CD4-positive, alpha-beta T cell (primary cell): ENCODE measurements around the gene EDN1. TPM values are rescaled to one million over a fixed set of nuclear protein-coding genes. Genes with fewer than 3 reads are reported as not detected.

Experiments
- ATAC-seq: fragments of 200-7000 bp; cut with Tn5 transposase; one replicate; pipeline ENCODE4 v1.10.0; 2022; ENCODE audit warnings: mild to moderate bottlenecking; ENCODE audit not compliant: poor library complexity
- CTCF ChIA-PET: fragments of 350-600 bp; sonication (Branson Sonifier 250); formaldehyde crosslinking; loops from one replicate; lab custom pipeline; 2021; ENCODE audit warnings: antibody characterized with exemption, inconsistent platforms; lab: Charles Lee
- POLR2A ChIA-PET: fragments of 350-600 bp; sonication (Branson Sonifier 250); formaldehyde crosslinking; loops from one replicate; lab custom pipeline; 2021; ENCODE audit warnings: antibody characterized with exemption, inconsistent platforms; lab: Charles Lee
- DNase-seq, 14 experiments: peaks; one replicate each; pipeline ENCODE4 v3.0.0-alpha.2; 2013 to 2020; ENCODE audit warnings: mixed read lengths in 2 of 14
- H3K27ac ChIP-seq, 2 donors: one replicate each; pipeline versions ENCODE4 v1.5.1 to v1.7.0; 2013; ENCODE audit warnings: low read length in 2 of 2, low read depth in 1 of 2, mild to moderate bottlenecking in 1 of 2
- H3K27me3 ChIP-seq, 2 experiments: 1 replicate in 1 of 2; 2 replicates in 1 of 2; pipeline versions ENCODE4 v1.6.1 to v1.7.0; 2013; ENCODE audit warnings: low read length in 2 of 2, control low read depth in 1 of 2, mild to moderate bottlenecking in 1 of 2, moderate library complexity in 1 of 2; ENCODE audit not compliant: insufficient read depth in 2 of 2, control insufficient read depth in 1 of 2
- H3K36me3 ChIP-seq: one replicate; pipeline ENCODE4 v1.6.1; 2013; ENCODE audit warnings: low read length, control low read depth; ENCODE audit not compliant: insufficient read depth
- H3K4me1 ChIP-seq: one replicate; pipeline ENCODE4 v1.6.1; 2013; ENCODE audit warnings: low read length, control low read depth; ENCODE audit not compliant: insufficient read depth
- H3K4me3 ChIP-seq: one replicate; pipeline ENCODE4 v1.5.1; 2013; ENCODE audit warnings: mild to moderate bottlenecking, low read length, moderate library complexity
- H3K9me3 ChIP-seq, 2 experiments: 1 replicate in 1 of 2; 2 replicates in 1 of 2; pipeline versions ENCODE4 v1.6.1 to v1.7.0; 2013; ENCODE audit warnings: low read length in 2 of 2, mild to moderate bottlenecking in 2 of 2, control low read depth in 1 of 2, moderate library complexity in 1 of 2; ENCODE audit not compliant: control insufficient read depth in 1 of 2, insufficient read depth in 1 of 2
- H3K27ac Mint-ChIP-seq: one replicate; pipeline ENCODE4 v1.8.0; 2020; ENCODE audit warnings: mixed read lengths
- H3K27me3 Mint-ChIP-seq: one replicate; pipeline ENCODE4 v1.8.0; 2021; ENCODE audit warnings: mixed read lengths
- H3K36me3 Mint-ChIP-seq: one replicate; pipeline ENCODE4 v1.8.0; 2021; ENCODE audit warnings: low read depth, mixed read lengths
- H3K4me1 Mint-ChIP-seq: one replicate; pipeline ENCODE4 v1.8.0; 2021; ENCODE audit warnings: low read depth, mixed read lengths
- H3K4me3 Mint-ChIP-seq: one replicate; pipeline ENCODE4 v1.8.0; 2020; ENCODE audit warnings: mild to moderate bottlenecking, mixed read lengths
- H3K9me3 Mint-ChIP-seq: one replicate; pipeline ENCODE4 v1.8.0; 2020; ENCODE audit warnings: mixed read lengths
- CTCF ChIP-seq: fragments of 200-600 bp; IDR thresholded peaks from one replicate; pipeline ENCODE4 v1.8.0; 2022; ENCODE audit warnings: antibody characterized with exemption, mild to moderate bottlenecking
- intact Hi-C, 2 experiments: fragments of 100-400 bp; cut with DNase I in 1 of 2; cut with micrococcal nuclease in 1 of 2; formaldehyde crosslinking; loops; one replicate each; pipeline versions ENCODE4 v1.15.1 to v1.9.0; 2023 to 2025; cut with DNase I, micrococcal nuclease
- total RNA-seq, 174 experiments: library from RNA in 2 of 174; stranded (reverse) in 2 of 174; gene quantifications; one replicate each; pipeline ENCODE4 v1.2.3 and lab custom pipeline; 2021 to 2026

The EDN1 gene
- total RNA-seq, 2 experiments from 2014 or later = 0.80 to 1.1 TPM

GRCh38 chr6:12334526-12335130, 44.5 kb downstream of the EDN1 start:
- H3K4me1 Mint-ChIP-seq = peaks cover 5% of the 10 kb centered on the region
- Histone ChIP-seq H3K4me1 (no peaks in the 10 kb centered on the region), H3K4me3 (no peak overlapping the region), H3K27ac (no peak overlapping the region), H3K27me3 (no peaks in the 10 kb centered on the region), H3K36me3 (no peaks in the 10 kb centered on the region), H3K9me3 (no peaks in the 10 kb centered on the region)
- DNase-seq (no peak), ATAC-seq (no peak)
- no peaks in the 10 kb centered on the region for H3K27me3 Mint-ChIP-seq
- H3K36me3 Mint-ChIP-seq = no peaks in the 10 kb centered on the region
- H3K9me3 Mint-ChIP-seq = no peaks in the 10 kb centered on the region
- no peak for TF ChIP-seq CTCF
- ChIA-PET CTCF (no interaction called here), POLR2A (no interaction called here)
- H3K27ac Mint-ChIP-seq = no peak overlapping the region
- H3K4me3 Mint-ChIP-seq = no peak overlapping the region
- intact Hi-C loops = no loop called here

- no peaks in the 10 kb centered on the region for H3K27me3 ChIP-seq
- Mint-ChIP-seq H3K4me3 (no peak overlapping the region), H3K4me1 (peaks cover 5% of the 10 kb centered on the region), H3K9me3 (no peaks in the 10 kb centered on the region), H3K27ac (no peak overlapping the region), H3K36me3 (no peaks in the 10 kb centered on the region), H3K27me3 (no peaks in the 10 kb centered on the region)
- TF ChIP-seq CTCF = no peak
- no peak overlapping the region for H3K4me3 ChIP-seq
- ATAC-seq (no peak), DNase-seq (no peak)
- no peaks in the 10 kb centered on the region for H3K36me3 ChIP-seq
- CTCF ChIA-PET = no interaction called here
- H3K27ac ChIP-seq = no peak overlapping the region
- H3K9me3 ChIP-seq = no peaks in the 10 kb centered on the region
- intact Hi-C loops = no loop called here
- POLR2A ChIA-PET = no interaction called here
- H3K4me1 ChIP-seq = no peaks in the 10 kb centered on the region
Measured at GRCh38 chr6:12335131-12335527, 45.0 kb downstream of the EDN1 start.

GRCh38 chr6:12335717-12336116, 45.6 kb downstream of the EDN1 start:
- ChIA-PET POLR2A (no interaction called here), CTCF (no interaction called here)
- Mint-ChIP-seq H3K27ac (no peak overlapping the region), H3K36me3 (no peaks in the 10 kb centered on the region), H3K27me3 (no peaks in the 10 kb centered on the region), H3K9me3 (no peaks in the 10 kb centered on the region), H3K4me1 (peaks cover 5% of the 10 kb centered on the region), H3K4me3 (no peak overlapping the region)
- Histone ChIP-seq H3K27ac (no peak overlapping the region), H3K27me3 (no peaks in the 10 kb centered on the region), H3K36me3 (no peaks in the 10 kb centered on the region), H3K4me3 (no peak overlapping the region), H3K4me1 (no peaks in the 10 kb centered on the region), H3K9me3 (no peaks in the 10 kb centered on the region)
- ATAC-seq (no peak), DNase-seq (no peak)
- TF ChIP-seq CTCF = no peak
- intact Hi-C loops = no loop called here
